SK-N-MC (cell line): Measurements from ENCODE around the gene CHTOP.

Experiments used
- EZH2 ChIP-seq: fragments of 200-600 bp; sonication (generic); IDR thresholded peaks from one replicate; pipeline ENCODE4 v1.6.1; 2017; ENCODE audit warnings: antibody characterized with exemption
- POLR2AphosphoS5 ChIP-seq: IDR thresholded peaks from 2 replicates; pipeline ENCODE4 v1.6.1; 2012; ENCODE audit warnings: mild to moderate bottlenecking, low read depth, low read length, borderline replicate concordance

GRCh38 chr1:153688276-153688675 lies 54.4 kb downstream of the CHTOP start:
- TF ChIP-seq POLR2AphosphoS5 (no peak), EZH2 (no peak)
